GM12878 (cell line): ENCODE measurements around the gene MUSK.

Experiments used
- ETV6 ChIP-seq, 2 experiments: fragments of 450-650 bp in 1 of 2; IDR thresholded peaks in 1 of 2; conservative IDR thresholded peaks in 1 of 2; 2 replicates each; pipeline ENCODE4 v1.6.1; 2014; ENCODE audit warnings: antibody characterized with exemption in 1 of 2, borderline replicate concordance in 1 of 2, low read depth in 1 of 2, mild to moderate bottlenecking in 1 of 2, moderate library complexity in 1 of 2
- MXI1 ChIP-seq: fragments of 150-350 bp; IDR thresholded peaks from 2 replicates; pipeline ENCODE4 v1.6.1; 2011; ENCODE audit warnings: low read depth, mild to moderate bottlenecking, inconsistent platforms, low read length, improper control_type of control experiment
- POLR2AphosphoS5 ChIP-seq: IDR thresholded peaks from 2 replicates; pipeline ENCODE4 v1.6.1; 2011; ENCODE audit warnings: mild to moderate bottlenecking, low read length, inconsistent platforms
- RAD21 ChIP-seq: IDR thresholded peaks from 2 replicates; pipeline ENCODE4 v1.6.1; 2011; ENCODE audit warnings: mild to moderate bottlenecking, low read depth, low read length, moderate library complexity; ENCODE audit not compliant: insufficient read depth
- TF ChIP-seq, protein P1 (sequence below), 3 experiments: IDR thresholded peaks in 2 of 3; conservative IDR thresholded peaks in 1 of 3; 2 replicates each; pipeline ENCODE4 v1.5.1; 2011; ENCODE audit warnings: low read depth in 3 of 3, low read length in 3 of 3, mild to moderate bottlenecking in 3 of 3, control low read depth in 2 of 3, moderate library complexity in 2 of 3, inconsistent platforms in 1 of 3, mixed read lengths in 1 of 3; ENCODE audit not compliant: control insufficient read depth in 2 of 3, insufficient read depth in 1 of 3; ENCODE audit errors: extremely low read depth in 1 of 3
- TF ChIP-seq, protein P2 (sequence below): IDR thresholded peaks from 2 replicates; pipeline ENCODE4 v1.6.1; 2011; ENCODE audit warnings: low read depth, low read length, improper control_type of control experiment, borderline replicate concordance

DNA sequence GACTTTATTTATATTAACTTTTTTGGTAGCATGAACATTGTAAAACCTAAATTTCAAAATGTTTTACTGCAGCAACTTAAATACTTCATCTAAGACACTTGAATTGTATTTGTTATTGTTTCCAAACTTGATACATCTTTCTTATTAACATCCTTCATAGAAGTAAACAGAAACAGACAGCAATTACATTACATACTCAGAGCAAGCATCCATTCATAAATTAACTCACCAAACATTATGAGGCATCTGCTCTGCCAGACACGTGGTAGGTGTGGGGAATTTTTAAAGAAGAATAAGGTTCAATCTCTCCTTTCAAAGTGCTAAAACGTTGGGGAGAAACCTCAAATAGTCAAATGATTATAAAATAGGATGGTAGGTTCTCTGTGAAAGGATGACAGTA, 130.8 kb downstream of the MUSK start:
- TF ChIP-seq POLR2AphosphoS5 (no peak), RAD21 (no peak), ETV6 (conservative IDR thresholded peaks at IDR 0.05 in 1 of 2, IDR thresholded peaks at IDR 0.05 in 1 of 2; ENCODE audit: borderline replicate concordance in 1 of 2, low read depth in 1 of 2) (no peak), MXI1 (no peak)
- TF ChIP-seq, protein P1, sequence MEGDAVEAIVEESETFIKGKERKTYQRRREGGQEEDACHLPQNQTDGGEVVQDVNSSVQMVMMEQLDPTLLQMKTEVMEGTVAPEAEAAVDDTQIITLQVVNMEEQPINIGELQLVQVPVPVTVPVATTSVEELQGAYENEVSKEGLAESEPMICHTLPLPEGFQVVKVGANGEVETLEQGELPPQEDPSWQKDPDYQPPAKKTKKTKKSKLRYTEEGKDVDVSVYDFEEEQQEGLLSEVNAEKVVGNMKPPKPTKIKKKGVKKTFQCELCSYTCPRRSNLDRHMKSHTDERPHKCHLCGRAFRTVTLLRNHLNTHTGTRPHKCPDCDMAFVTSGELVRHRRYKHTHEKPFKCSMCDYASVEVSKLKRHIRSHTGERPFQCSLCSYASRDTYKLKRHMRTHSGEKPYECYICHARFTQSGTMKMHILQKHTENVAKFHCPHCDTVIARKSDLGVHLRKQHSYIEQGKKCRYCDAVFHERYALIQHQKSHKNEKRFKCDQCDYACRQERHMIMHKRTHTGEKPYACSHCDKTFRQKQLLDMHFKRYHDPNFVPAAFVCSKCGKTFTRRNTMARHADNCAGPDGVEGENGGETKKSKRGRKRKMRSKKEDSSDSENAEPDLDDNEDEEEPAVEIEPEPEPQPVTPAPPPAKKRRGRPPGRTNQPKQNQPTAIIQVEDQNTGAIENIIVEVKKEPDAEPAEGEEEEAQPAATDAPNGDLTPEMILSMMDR (IDR thresholded peaks at IDR 0.05 in 2 of 3, conservative IDR thresholded peaks at IDR 0.05 in 1 of 3; ENCODE audit: control insufficient read depth in 2 of 3, extremely low read depth in 1 of 3, insufficient read depth in 1 of 3, low read depth in 3 of 3, low read length in 3 of 3): no peak
- TF ChIP-seq, protein P2, sequence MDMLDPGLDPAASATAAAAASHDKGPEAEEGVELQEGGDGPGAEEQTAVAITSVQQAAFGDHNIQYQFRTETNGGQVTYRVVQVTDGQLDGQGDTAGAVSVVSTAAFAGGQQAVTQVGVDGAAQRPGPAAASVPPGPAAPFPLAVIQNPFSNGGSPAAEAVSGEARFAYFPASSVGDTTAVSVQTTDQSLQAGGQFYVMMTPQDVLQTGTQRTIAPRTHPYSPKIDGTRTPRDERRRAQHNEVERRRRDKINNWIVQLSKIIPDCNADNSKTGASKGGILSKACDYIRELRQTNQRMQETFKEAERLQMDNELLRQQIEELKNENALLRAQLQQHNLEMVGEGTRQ: no peak
